GM23338 (cell line): ENCODE data around the gene C5orf47. TPM values are rescaled to one million over a fixed set of nuclear protein-coding genes. Genes with fewer than 3 reads are reported as not detected.

Source experiments
- ATAC-seq: fragments of 200-7000 bp; cut with Tn5 transposase; 3 replicates; pipeline ENCODE4 v1.9.1; 2020
- DNase-seq: peaks from one replicate; pipeline ENCODE4 v3.0.0-alpha.2; 2015; ENCODE audit warnings: low spot score
- H2AFZ ChIP-seq: fragments of 200-600 bp; sonication (generic); 2 replicates; pipeline ENCODE4 v1.8.0; 2016; ENCODE audit warnings: antibody characterized with exemption, mild to moderate bottlenecking, moderate library complexity
- H3F3A ChIP-seq: fragments of 200-600 bp; sonication (generic); replicated peaks from 2 replicates; pipeline ENCODE4 v1.8.0; 2017; ENCODE audit warnings: antibody characterized with exemption, mixed run types, low read depth
- H3K27ac ChIP-seq: fragments of 200-600 bp; sonication (generic); 2 replicates; pipeline ENCODE4 v1.6.1; 2016; ENCODE audit warnings: low read depth
- H3K27me3 ChIP-seq: fragments of 200-600 bp; sonication (generic); 2 replicates; pipeline ENCODE4 v1.8.0; 2016; ENCODE audit warnings: mild to moderate bottlenecking, mixed run types, moderate library complexity; ENCODE audit not compliant: insufficient read depth
- H3K36me3 ChIP-seq: fragments of 200-600 bp; sonication (generic); 2 replicates; pipeline ENCODE4 v1.8.0; 2016; ENCODE audit warnings: mild to moderate bottlenecking; ENCODE audit not compliant: insufficient read depth
- H3K4me1 ChIP-seq: fragments of 200-600 bp; sonication (generic); 2 replicates; pipeline ENCODE4 v1.8.0; 2016; ENCODE audit warnings: mild to moderate bottlenecking, moderate library complexity; ENCODE audit not compliant: insufficient read depth
- H3K4me2 ChIP-seq: fragments of 200-600 bp; sonication (generic); 2 replicates; pipeline ENCODE4 v1.7.1; 2017; ENCODE audit warnings: mixed run types
- H3K4me3 ChIP-seq: fragments of 200-600 bp; sonication (generic); 2 replicates; pipeline ENCODE4 v1.6.1; 2016; ENCODE audit warnings: mixed run types
- H3K79me2 ChIP-seq: fragments of 200-600 bp; sonication (generic); replicated peaks from 2 replicates; pipeline ENCODE4 v1.8.0; 2017; ENCODE audit warnings: mild to moderate bottlenecking; ENCODE audit not compliant: insufficient read depth
- H3K9me2 ChIP-seq: fragments of 200-600 bp; sonication (generic); 2 replicates; pipeline ENCODE4 v1.8.0; 2017; ENCODE audit not compliant: insufficient read depth
- H4K20me1 ChIP-seq: fragments of 200-600 bp; sonication (generic); replicated peaks from 2 replicates; pipeline ENCODE4 v1.8.0; 2017; ENCODE audit warnings: mild to moderate bottlenecking; ENCODE audit not compliant: insufficient read depth
- H3K27ac Mint-ChIP-seq: 2 replicates; pipeline ENCODE4 v1.8.0; 2020; ENCODE audit warnings: inconsistent platforms, mild to moderate bottlenecking, moderate library complexity, mixed read lengths
- H3K27me3 Mint-ChIP-seq: 3 replicates; pipeline ENCODE4 v1.8.0; 2022; ENCODE audit warnings: low read depth, mild to moderate bottlenecking, moderate library complexity, mixed read lengths, inconsistent platforms; ENCODE audit not compliant: insufficient read depth, poor library complexity
- H3K36me3 Mint-ChIP-seq: 3 replicates; pipeline ENCODE4 v1.8.0; 2021; ENCODE audit warnings: low read depth, mild to moderate bottlenecking, inconsistent platforms, moderate library complexity, mixed read lengths
- H3K4me1 Mint-ChIP-seq: 3 replicates; pipeline ENCODE4 v1.8.0; 2020; ENCODE audit warnings: mild to moderate bottlenecking, inconsistent platforms, mixed read lengths
- H3K4me3 Mint-ChIP-seq: 3 replicates; pipeline ENCODE4 v1.8.0; 2021; ENCODE audit warnings: moderate library complexity, mild to moderate bottlenecking, inconsistent platforms, mixed read lengths
- H3K9me3 Mint-ChIP-seq: 3 replicates; pipeline ENCODE4 v1.8.0; 2020; ENCODE audit warnings: moderate library complexity, mild to moderate bottlenecking, inconsistent platforms, mixed read lengths
- CREB1 ChIP-seq: fragments of 250-450 bp; sonication (Bioruptor Pico); IDR thresholded peaks from 2 replicates; pipeline ENCODE4 v1.5.0; 2020; ENCODE audit warnings: low read depth, mild to moderate bottlenecking, moderate library complexity
- ZNF114 ChIP-seq: fragments of 250-450 bp; sonication (Bioruptor Pico); IDR thresholded peaks from 2 replicates; pipeline ENCODE4 v1.5.0; 2020; ENCODE audit warnings: mild to moderate bottlenecking, moderate library complexity
- ZNF331 ChIP-seq: fragments of 250-450 bp; sonication (Bioruptor Pico); IDR thresholded peaks from 2 replicates; pipeline ENCODE4 v1.5.0; 2020; ENCODE audit warnings: low read depth, mild to moderate bottlenecking, moderate library complexity
- polyA plus RNA-seq: library from polyadenylated mRNA; unstranded; fragments of >200 nt; fragmentation: Nextera tagmentation; extraction: Ambion mirVana; gene quantifications from 2 replicates; pipeline ENCODE4 v1.2.1, GENCODE V29; 2016
- total RNA-seq: library from RNA; depleted of rRNA; stranded (reverse); fragments of >200 nt; shearing (Covaris generic); gene quantifications from 2 replicates; pipeline ENCODE4 v1.2.3, GENCODE V29; 2014
- TF ChIP-seq, protein P1 (sequence below): fragments of 250-450 bp; sonication (Bioruptor Pico); IDR thresholded peaks from 2 replicates; pipeline ENCODE4 v1.5.0; 2020; ENCODE audit warnings: mild to moderate bottlenecking, moderate library complexity
- TF ChIP-seq, protein P2 (sequence below), 2 experiments: fragments of 200-600 bp in 1 of 2; sonication (generic) in 1 of 2; conservative IDR thresholded peaks; 2 replicates each; pipeline versions ENCODE4 v1.5.1 to v1.6.1; 2016 to 2017; ENCODE audit warnings: antibody characterized with exemption in 2 of 2, low read depth in 2 of 2, mild to moderate bottlenecking in 2 of 2, moderate library complexity in 1 of 2

The C5orf47 gene
- total and polyA plus RNA-seq, 2 experiments from 2014 or later: 0.63 to 1.1 TPM

DNA sequence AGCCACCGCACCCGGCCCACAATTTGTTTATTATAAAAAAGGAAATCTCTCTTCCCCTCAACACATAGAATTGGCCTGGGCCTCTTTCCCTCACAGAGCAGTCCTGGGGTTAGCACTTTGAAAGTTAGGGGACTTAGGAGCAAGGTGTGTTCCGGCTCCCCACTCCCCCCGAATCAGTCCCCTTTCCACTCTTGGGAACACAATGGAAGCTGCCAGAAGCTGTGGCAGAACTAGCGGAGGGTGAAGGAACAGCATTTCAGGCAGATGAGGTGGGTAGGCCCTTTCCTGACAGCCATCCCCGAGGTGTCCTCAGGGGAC lies 16.4 kb upstream of the C5orf47 start (continued):
- TF ChIP-seq, protein P1, sequence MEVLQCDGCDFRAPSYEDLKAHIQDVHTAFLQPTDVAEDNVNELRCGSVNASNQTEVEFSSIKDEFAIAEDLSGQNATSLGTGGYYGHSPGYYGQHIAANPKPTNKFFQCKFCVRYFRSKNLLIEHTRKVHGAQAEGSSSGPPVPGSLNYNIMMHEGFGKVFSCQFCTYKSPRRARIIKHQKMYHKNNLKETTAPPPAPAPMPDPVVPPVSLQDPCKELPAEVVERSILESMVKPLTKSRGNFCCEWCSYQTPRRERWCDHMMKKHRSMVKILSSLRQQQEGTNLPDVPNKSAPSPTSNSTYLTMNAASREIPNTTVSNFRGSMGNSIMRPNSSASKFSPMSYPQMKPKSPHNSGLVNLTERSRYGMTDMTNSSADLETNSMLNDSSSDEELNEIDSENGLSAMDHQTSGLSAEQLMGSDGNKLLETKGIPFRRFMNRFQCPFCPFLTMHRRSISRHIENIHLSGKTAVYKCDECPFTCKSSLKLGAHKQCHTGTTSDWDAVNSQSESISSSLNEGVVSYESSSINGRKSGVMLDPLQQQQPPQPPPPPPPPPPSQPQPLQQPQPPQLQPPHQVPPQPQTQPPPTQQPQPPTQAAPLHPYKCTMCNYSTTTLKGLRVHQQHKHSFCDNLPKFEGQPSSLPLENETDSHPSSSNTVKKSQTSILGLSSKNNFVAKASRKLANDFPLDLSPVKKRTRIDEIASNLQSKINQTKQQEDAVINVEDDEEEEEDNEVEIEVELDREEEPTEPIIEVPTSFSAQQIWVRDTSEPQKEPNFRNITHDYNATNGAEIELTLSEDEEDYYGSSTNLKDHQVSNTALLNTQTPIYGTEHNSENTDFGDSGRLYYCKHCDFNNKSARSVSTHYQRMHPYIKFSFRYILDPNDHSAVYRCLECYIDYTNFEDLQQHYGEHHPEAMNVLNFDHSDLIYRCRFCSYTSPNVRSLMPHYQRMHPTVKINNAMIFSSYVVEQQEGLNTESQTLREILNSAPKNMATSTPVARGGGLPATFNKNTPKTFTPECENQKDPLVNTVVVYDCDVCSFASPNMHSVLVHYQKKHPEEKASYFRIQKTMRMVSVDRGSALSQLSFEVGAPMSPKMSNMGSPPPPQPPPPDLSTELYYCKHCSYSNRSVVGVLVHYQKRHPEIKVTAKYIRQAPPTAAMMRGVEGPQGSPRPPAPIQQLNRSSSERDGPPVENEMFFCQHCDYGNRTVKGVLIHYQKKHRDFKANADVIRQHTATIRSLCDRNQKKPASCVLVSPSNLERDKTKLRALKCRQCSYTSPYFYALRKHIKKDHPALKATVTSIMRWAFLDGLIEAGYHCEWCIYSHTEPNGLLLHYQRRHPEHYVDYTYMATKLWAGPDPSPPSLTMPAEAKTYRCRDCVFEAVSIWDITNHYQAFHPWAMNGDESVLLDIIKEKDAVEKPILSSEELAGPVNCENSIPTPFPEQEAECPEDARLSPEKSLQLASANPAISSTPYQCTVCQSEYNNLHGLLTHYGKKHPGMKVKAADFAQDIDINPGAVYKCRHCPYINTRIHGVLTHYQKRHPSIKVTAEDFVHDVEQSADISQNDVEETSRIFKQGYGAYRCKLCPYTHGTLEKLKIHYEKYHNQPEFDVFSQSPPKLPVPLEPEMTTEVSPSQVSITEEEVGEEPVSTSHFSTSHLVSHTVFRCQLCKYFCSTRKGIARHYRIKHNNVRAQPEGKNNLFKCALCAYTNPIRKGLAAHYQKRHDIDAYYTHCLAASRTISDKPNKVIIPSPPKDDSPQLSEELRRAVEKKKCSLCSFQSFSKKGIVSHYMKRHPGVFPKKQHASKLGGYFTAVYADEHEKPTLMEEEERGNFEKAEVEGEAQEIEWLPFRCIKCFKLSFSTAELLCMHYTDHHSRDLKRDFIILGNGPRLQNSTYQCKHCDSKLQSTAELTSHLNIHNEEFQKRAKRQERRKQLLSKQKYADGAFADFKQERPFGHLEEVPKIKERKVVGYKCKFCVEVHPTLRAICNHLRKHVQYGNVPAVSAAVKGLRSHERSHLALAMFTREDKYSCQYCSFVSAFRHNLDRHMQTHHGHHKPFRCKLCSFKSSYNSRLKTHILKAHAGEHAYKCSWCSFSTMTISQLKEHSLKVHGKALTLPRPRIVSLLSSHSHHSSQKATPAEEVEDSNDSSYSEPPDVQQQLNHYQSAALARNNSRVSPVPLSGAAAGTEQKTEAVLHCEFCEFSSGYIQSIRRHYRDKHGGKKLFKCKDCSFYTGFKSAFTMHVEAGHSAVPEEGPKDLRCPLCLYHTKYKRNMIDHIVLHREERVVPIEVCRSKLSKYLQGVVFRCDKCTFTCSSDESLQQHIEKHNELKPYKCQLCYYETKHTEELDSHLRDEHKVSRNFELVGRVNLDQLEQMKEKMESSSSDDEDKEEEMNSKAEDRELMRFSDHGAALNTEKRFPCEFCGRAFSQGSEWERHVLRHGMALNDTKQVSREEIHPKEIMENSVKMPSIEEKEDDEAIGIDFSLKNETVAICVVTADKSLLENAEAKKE (CRISPR knock-in tag): no peak
- no peak for TF ChIP-seq ZNF114 (CRISPR knock-in tag)

GRCh38 chr5:173972925-173973615 lies 15.9 kb upstream of the C5orf47 start:
- H3K36me3 Mint-ChIP-seq: peaks cover 13% of the 10 kb centered on the region; the same call in 1 of the 3 replicates

More at GRCh38 chr5:173972925-173973615, 15.9 kb upstream of the C5orf47 start:
- Histone ChIP-seq H3K4me2 (peak overlapping the region; percentile 85), H3K27me3 (no peaks in the 10 kb centered on the region), H2AFZ (peak overlapping the region; percentile 95), H4K20me1 (no peaks in the 10 kb centered on the region), H3K4me1 (peaks cover 47% of the 10 kb centered on the region), H3K9me2 (no peaks in the 10 kb centered on the region), H3F3A (peaks cover 9% of the 10 kb centered on the region; the same call in 1 of the 2 replicates), H3K36me3 (no peaks in the 10 kb centered on the region), H3K4me3 (peak overlapping the region; percentile 58), H3K27ac (peak overlapping the region; percentile 82), H3K79me2 (no peaks in the 10 kb centered on the region)
- TF ChIP-seq CREB1 (CRISPR knock-in tag): peak; percentile 72
- TF ChIP-seq, protein P1 (CRISPR knock-in tag): peak; percentile 62; the same call in 1 of the 2 replicates
- TF ChIP-seq, protein P2, sequence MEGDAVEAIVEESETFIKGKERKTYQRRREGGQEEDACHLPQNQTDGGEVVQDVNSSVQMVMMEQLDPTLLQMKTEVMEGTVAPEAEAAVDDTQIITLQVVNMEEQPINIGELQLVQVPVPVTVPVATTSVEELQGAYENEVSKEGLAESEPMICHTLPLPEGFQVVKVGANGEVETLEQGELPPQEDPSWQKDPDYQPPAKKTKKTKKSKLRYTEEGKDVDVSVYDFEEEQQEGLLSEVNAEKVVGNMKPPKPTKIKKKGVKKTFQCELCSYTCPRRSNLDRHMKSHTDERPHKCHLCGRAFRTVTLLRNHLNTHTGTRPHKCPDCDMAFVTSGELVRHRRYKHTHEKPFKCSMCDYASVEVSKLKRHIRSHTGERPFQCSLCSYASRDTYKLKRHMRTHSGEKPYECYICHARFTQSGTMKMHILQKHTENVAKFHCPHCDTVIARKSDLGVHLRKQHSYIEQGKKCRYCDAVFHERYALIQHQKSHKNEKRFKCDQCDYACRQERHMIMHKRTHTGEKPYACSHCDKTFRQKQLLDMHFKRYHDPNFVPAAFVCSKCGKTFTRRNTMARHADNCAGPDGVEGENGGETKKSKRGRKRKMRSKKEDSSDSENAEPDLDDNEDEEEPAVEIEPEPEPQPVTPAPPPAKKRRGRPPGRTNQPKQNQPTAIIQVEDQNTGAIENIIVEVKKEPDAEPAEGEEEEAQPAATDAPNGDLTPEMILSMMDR (conservative IDR thresholded peaks at IDR 0.05; ENCODE audit: low read depth in 2 of 2): peak; percentile 82 to 89
- no peak for TF ChIP-seq ZNF331 (CRISPR knock-in tag)
- Mint-ChIP-seq H3K4me3 (peak overlapping the region; percentile 74), H3K9me3 (peaks cover 14% of the 10 kb centered on the region; the same call in 2 of the 3 replicates), H3K27me3 (peaks cover 10% of the 10 kb centered on the region), H3K4me1 (peaks cover 48% of the 10 kb centered on the region), H3K27ac (peak overlapping the region; percentile 96)
- ATAC-seq (peak; percentile 75), DNase-seq (peak; percentile 96)
